Measurements from ENCODE around the gene POU2AF3. TPM values are rescaled to one million over a fixed set of nuclear protein-coding genes. Genes with fewer than 3 reads are reported as not detected.

Gene POU2AF3
- not detected in 2 replicates for total RNA-seq

GRCh38 chr11:111298413-111299100 lies at the start of gene POU2AF3:
Gene POU2AF3 (plus strand): TSS chr11:111298546. CDS start chr11:111298582, 36 bp downstream.

Other genes with a start within 250 kb of the POU2AF3 start
- not detected in 2 replicates for gene POU2AF2, start 52.8 kb upstream of the POU2AF3 start, total RNA-seq
- not detected in 2 replicates for gene POU2AF1, start 80.7 kb downstream of the POU2AF3 start, total RNA-seq
- not detected in 2 replicates for gene BTG4, start 213.8 kb downstream of the POU2AF3 start, total RNA-seq
- not detected in 2 replicates for gene HOATZ, start 216.2 kb downstream of the POU2AF3 start, total RNA-seq
- 146 and 171 TPM in 2 replicates for gene LAYN, start 242.2 kb downstream of the POU2AF3 start, total RNA-seq